Sigmoid colon (tissue), 7 donors: ENCODE measurements around the gene FLRT1. TPM values are rescaled to one million over a fixed set of nuclear protein-coding genes. Genes with fewer than 3 reads are reported as not detected.

ENCODE experiments used
- DNase-seq: peaks from one replicate; pipeline ENCODE4 v3.0.0-alpha.2; 2019
- H3K27ac ChIP-seq, 4 donors: fragments of 200-600 bp; sonication (generic); one replicate each; pipeline ENCODE4 v1.5.1; 2016 to 2019; ENCODE audit warnings: mild to moderate bottlenecking in 1 of 4
- H3K27me3 ChIP-seq, 3 donors: fragments of 200-600 bp; sonication (generic); one replicate each; pipeline ENCODE4 v1.5.1; 2019; ENCODE audit warnings: mild to moderate bottlenecking in 1 of 3
- H3K36me3 ChIP-seq, 4 donors: fragments of 200-600 bp; sonication (generic); one replicate each; pipeline ENCODE4 v1.5.1; 2016 to 2019
- H3K4me1 ChIP-seq, 4 donors: fragments of 200-600 bp; sonication (generic); one replicate each; pipeline ENCODE4 v1.5.1; 2017 to 2019
- H3K4me3 ChIP-seq, 4 donors: fragments of 200-600 bp; sonication (generic); one replicate each; pipeline ENCODE4 v1.5.1; 2017 to 2019; ENCODE audit warnings: mild to moderate bottlenecking in 2 of 4, moderate library complexity in 1 of 4
- H3K9me3 ChIP-seq, 4 donors: fragments of 200-600 bp in 3 of 4; sonication (generic) in 3 of 4; one replicate each; pipeline versions ENCODE4 v1.5.1 to v1.6.1; 2013 to 2019
- CTCF ChIP-seq, 4 experiments: fragments of 450-650 bp in 3 of 4; fragments of 200-600 bp in 1 of 4; IDR thresholded peaks; one replicate each; pipeline ENCODE4 v1.5.1; 2016 to 2019; ENCODE audit warnings: antibody characterized with exemption in 4 of 4, mild to moderate bottlenecking in 3 of 4, moderate library complexity in 2 of 4
- EP300 ChIP-seq, 4 donors: sonication (generic); formaldehyde crosslinking; IDR thresholded peaks; one replicate each; pipeline ENCODE4 v1.6.1; 2017; ENCODE audit warnings: antibody characterized with exemption in 4 of 4
- POLR2A ChIP-seq, 2 donors: fragments of 450-650 bp; IDR thresholded peaks; one replicate each; pipeline ENCODE4 v1.6.1; 2016; ENCODE audit warnings: antibody characterized with exemption in 2 of 2, mild to moderate bottlenecking in 2 of 2, moderate library complexity in 2 of 2
- POLR2AphosphoS5 ChIP-seq, 4 donors: sonication (generic); formaldehyde crosslinking; IDR thresholded peaks; one replicate each; pipeline ENCODE4 v1.6.1; 2017; ENCODE audit warnings: antibody characterized with exemption in 4 of 4
- WGBS, 2 donors: extraction: QIAGEN DNeasy Blood & Tissue Kit; methylation state at CpG; one replicate each; pipeline ENCODE4 v1.1.7; 2013; 5-methylcytosine and 5-hydroxymethylcytosine counted together
- intact Hi-C: fragments of 100-400 bp; cut with DNase I; formaldehyde crosslinking; loops from one replicate; pipeline ENCODE4 v1.15.1; 2023
- polyA plus RNA-seq, 3 donors: library from polyadenylated mRNA; stranded (reverse); fragments of 200-250 nt; gene quantifications; one replicate each; pipeline ENCODE4 v1.2.3, GENCODE V29; 2013
- total RNA-seq, 4 donors: library from RNA; depleted of rRNA; stranded (reverse); fragments of >200 nt; gene quantifications; one replicate each; pipeline ENCODE4 v1.1.0, GENCODE V29; 2016
- donor health status: healthy with polysubstance abuse.
- donor health status: Bipolar disorder and iron deficiency.
- donor health status: healthy.

The FLRT1 gene
- total and polyA plus RNA-seq, 7 donors, result 0.66 to 6.9 (median 2.9) TPM; not detected in 2

DNA sequence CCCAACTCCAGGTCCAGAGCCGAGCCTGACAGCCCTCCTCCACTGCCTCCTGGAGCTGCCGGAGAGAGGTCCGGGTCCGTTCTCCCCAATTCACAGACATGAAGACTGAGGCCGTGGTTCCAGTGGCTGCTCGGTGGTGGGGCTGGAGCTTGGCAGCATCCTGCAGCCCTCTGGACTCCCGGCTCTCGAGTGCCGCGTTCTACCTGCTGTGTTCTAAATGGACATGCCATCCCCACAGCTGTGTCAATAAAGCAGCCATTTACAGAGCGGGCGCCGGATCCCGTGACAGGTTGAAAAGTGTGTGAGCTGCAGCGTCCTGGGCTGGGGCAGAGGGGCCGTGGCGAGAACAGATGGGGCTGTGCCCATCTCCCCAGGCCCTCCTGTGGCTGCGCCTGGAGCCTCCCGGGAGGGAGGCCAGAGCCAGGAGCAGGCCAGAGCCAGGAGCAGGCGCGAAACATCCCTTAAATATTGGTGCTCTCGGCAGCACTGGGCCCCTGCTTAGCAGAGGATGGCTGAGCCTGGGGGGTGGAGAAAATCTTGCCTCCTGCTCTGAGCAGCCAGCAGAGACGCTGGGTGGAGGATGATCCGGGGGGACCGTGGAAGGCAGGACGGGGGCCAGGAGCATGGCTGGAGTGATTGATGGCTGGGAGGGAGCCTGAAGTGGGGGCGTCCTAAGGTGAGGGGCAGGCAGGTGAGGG lies 46.2 kb downstream of the FLRT1 start:
- WGBS, 2 donors, result 87 to 90% methylated on average over 27 of the region's 27 CpGs
- no peak for TF ChIP-seq POLR2AphosphoS5 (IDR thresholded peaks at IDR 0.05)
- TF ChIP-seq POLR2A (IDR thresholded peaks at IDR 0.05), result no peak
- TF ChIP-seq CTCF (IDR thresholded peaks at IDR 0.05), result no peak
- no peak for TF ChIP-seq EP300 (IDR thresholded peaks at IDR 0.05)
- Histone ChIP-seq H3K4me1 (peaks cover 0 to 16% (median 3%) of the 10 kb centered on the region in 4 donors), H3K36me3 (no peaks in the 10 kb centered on the region), H3K27me3 (no peaks in the 10 kb centered on the region), H3K27ac (no peak overlapping the region), H3K4me3 (no peak overlapping the region), H3K9me3 (no peaks in the 10 kb centered on the region)
- DNase-seq, result no peak
- intact Hi-C loops, result no loop called here

DNA sequence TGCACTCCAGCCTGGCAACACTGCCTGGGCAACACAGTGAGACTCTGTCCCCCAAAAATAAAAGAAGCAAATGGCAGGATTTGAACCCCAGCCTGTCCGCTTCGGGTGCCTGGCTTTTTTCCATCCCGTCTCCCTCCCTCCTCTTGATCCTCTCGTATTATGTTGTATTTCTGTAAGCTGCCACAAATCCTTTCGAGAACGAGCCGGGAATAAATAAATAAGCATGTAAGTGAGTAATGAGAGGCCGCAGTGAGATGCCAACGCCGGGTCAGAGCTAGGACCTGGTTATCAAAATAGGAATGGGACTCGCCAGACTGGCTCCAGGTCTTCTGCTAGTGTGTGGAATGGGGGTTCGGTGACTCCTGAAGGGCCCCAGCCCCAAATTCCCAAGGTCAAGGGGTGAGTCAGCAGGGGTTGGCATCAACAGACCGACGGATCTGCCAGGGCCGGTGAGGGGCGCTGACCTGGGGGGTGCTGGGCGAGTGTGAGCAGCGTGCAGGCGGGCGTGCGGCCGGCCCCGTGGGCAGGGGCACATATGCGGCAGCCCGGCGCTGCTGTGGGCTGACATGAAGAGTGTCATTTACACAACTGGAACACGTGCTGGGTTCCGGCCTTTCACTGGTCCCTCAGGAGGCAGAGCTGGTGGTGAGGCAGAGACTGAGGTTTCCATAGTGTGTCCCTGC lies 47.8 kb downstream of the FLRT1 start:
- peaks cover 0 to 32% (median 10%) of the 10 kb centered on the region in 4 donors for H3K4me1 ChIP-seq
- H3K27ac ChIP-seq, result no peak overlapping the region
- DNase-seq, result no peak
- TF ChIP-seq POLR2AphosphoS5 (IDR thresholded peaks at IDR 0.05), result no peak
- no peak for TF ChIP-seq EP300 (IDR thresholded peaks at IDR 0.05)
- no peak for TF ChIP-seq POLR2A (IDR thresholded peaks at IDR 0.05)
- 86 to 87% methylated on average over 28 of the region's 28 CpGs for WGBS, 2 donors
- H3K27me3 ChIP-seq, result no peaks in the 10 kb centered on the region
- H3K4me3 ChIP-seq, result no peak overlapping the region
- intact Hi-C loops, result no loop called here
- no peaks in the 10 kb centered on the region for H3K9me3 ChIP-seq
- H3K36me3 ChIP-seq, result no peaks in the 10 kb centered on the region

DNA sequence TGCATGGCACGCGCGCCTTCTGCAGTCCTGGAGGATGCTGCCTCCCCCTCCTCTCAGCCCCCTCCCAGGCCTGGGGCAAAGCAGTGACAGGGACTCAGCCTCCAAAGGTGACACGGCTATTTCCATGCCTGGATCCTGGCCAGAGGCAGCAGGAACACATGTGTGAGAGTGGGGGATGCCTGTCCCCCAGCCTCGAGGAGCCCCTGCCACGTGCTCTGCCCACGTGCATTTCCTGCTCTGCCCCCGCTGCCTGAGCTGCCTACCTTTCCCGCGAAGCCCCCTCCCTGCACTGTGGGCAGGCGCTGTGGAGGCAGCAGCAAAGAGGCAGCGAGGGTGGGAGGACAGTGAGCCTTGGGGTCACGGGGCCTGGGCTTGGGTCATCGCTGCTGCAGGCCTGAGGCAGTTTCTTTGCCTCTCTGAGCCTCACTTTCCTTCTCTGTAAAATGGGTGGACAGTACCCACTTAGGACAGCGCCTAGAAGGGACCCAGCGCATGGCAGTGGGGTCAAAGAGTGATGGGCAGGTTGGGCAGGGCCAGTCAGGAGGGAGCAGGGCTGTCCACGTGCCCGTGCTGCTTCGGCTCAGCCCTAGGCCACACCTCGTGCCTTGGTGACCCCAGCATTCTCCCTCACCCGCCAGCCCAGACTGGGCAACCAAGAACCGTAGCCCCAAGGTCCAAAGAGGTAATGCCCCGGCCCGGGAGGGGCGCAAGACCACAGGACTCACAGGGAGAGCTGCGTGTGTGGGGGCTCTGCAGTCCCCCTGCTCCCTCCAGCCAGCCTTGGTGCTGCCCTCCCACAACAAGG lies 48.6 kb downstream of the FLRT1 start:
- H3K9me3 ChIP-seq, result no peaks in the 10 kb centered on the region
- H3K36me3 ChIP-seq, result no peaks in the 10 kb centered on the region
- intact Hi-C loops, result no loop called here
- no peaks in the 10 kb centered on the region for H3K27me3 ChIP-seq
- TF ChIP-seq CTCF (IDR thresholded peaks at IDR 0.05) (no peak), POLR2AphosphoS5 (IDR thresholded peaks at IDR 0.05) (no peak), EP300 (IDR thresholded peaks at IDR 0.05) (no peak), POLR2A (IDR thresholded peaks at IDR 0.05) (no peak)
- H3K4me3 ChIP-seq, result no peak overlapping the region
- 83 to 88% methylated on average over 26 of the region's 26 CpGs for WGBS, 2 donors
- no peak for DNase-seq
- H3K27ac ChIP-seq, result no peak overlapping the region
- peaks cover 0 to 40% (median 18%) of the 10 kb centered on the region in 4 donors for H3K4me1 ChIP-seq

DNA sequence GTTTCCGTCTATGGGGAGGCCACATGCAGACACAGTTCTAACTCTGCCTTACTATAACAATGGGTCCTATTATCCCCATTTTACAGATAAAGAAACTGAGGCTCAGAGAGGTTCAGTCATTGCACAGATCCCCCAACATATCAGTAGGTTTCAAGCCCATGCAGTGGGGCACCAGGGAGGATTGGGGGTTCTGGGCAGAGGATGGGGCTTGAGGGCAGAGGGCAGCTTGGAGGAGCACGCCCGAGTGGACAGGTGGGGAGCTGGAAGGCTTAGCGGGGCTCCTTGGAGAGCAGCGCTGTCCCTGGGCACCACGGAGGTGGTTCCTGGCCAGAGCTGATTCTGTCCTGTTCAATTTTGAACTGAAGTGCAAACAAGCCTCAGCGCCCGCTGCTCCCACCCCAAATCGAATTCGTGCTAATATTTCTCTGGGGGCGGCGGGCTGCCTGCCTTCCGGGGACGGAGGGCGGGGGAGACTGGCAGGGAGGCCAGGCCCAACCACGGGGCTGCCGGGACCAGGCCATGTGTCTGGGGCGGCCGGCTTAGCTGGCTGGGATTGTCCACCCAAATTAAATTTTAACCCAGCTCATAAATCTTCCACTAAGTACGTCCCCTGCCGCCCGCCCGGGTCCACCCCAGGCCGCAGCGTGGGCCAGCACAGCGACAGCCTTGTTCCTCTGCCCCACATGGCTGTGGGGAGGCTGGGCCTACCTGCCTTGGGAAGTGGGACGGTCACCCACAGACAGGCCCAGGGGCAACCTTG lies 49.4 kb downstream of the FLRT1 start:
- no peak for TF ChIP-seq CTCF (IDR thresholded peaks at IDR 0.05)
- TF ChIP-seq EP300 (IDR thresholded peaks at IDR 0.05), result no peak
- TF ChIP-seq POLR2AphosphoS5 (IDR thresholded peaks at IDR 0.05), result no peak
- no peak for TF ChIP-seq POLR2A (IDR thresholded peaks at IDR 0.05)
- H3K4me1 ChIP-seq, result peaks cover 0 to 48% (median 26%) of the 10 kb centered on the region in 4 donors
- H3K27ac ChIP-seq, result peak overlapping the region in 1 of 4 donors; percentile 6
- DNase-seq, result no peak
- H3K27me3 ChIP-seq, result no peaks in the 10 kb centered on the region
- no peaks in the 10 kb centered on the region for H3K9me3 ChIP-seq
- WGBS, 2 donors, result 25 to 69% methylated on average over 27 of the region's 27 CpGs
- intact Hi-C loops, result no loop called here
- no peak overlapping the region for H3K4me3 ChIP-seq
- H3K36me3 ChIP-seq, result no peaks in the 10 kb centered on the region

Other genes starting within 250 kb of the FLRT1 start
- 10 to 100 TPM; 12.2 to 15.2 (median 14.1) TPM for gene SPINDOC, start 222.5 kb upstream of the FLRT1 start, total RNA-seq
- gene SPINDOC, start 222.5 kb upstream of the FLRT1 start, polyA plus RNA-seq, result 10 to 100 TPM in 1 of 3 donors, 1 to 10 TPM in 2; 4.6 to 11.7 (median 4.8) TPM
- gene MARK2, start 196.8 kb upstream of the FLRT1 start, total RNA-seq, result 10 to 100 TPM; 14.3 to 24.6 (median 18.2) TPM
- 10 to 100 TPM; 25.8 to 49.3 (median 44.2) TPM for gene MARK2, start 196.8 kb upstream of the FLRT1 start, polyA plus RNA-seq
- gene RCOR2, start 118.8 kb upstream of the FLRT1 start, total RNA-seq, result under 1 TPM; 0.49 to 0.83 (median 0.70) TPM
- 1 to 10 TPM in 1 of 3 donors, under 1 TPM in 2; 0.60 to 2.4 (median 0.69) TPM for gene RCOR2, start 118.8 kb upstream of the FLRT1 start, polyA plus RNA-seq
- 10 to 100 TPM in 1 of 4 donors, 1 to 10 TPM in 3; 5.4 to 18.0 (median 6.8) TPM for gene NAA40, start 96.9 kb upstream of the FLRT1 start, total RNA-seq
- gene NAA40, start 96.9 kb upstream of the FLRT1 start, polyA plus RNA-seq, result 10 to 100 TPM in 2 of 3 donors, 1 to 10 TPM in 1; 7.2 to 22.9 (median 11.1) TPM
- 100 to 1,000 TPM; 419 to 659 (median 577) TPM for gene COX8A, start 61.3 kb upstream of the FLRT1 start, total RNA-seq
- 1,000 to 10,000 TPM; 1,536 to 1,691 (median 1,674) TPM for gene COX8A, start 61.3 kb upstream of the FLRT1 start, polyA plus RNA-seq
- 10 to 100 TPM; 44.8 to 61.7 (median 57.8) TPM for gene OTUB1, start 49.5 kb upstream of the FLRT1 start, total RNA-seq
- 10 to 100 TPM; 88.9 to 96.4 (median 91.3) TPM for gene OTUB1, start 49.5 kb upstream of the FLRT1 start, polyA plus RNA-seq
- gene MACROD1, start 130.2 kb downstream of the FLRT1 start, total RNA-seq, result 10 to 100 TPM; 23.3 to 33.9 (median 25.8) TPM
- 10 to 100 TPM; 14.2 to 16.8 (median 14.8) TPM for gene MACROD1, start 130.2 kb downstream of the FLRT1 start, polyA plus RNA-seq
- gene STIP1, start 150.2 kb downstream of the FLRT1 start, total RNA-seq, result 10 to 100 TPM; 58.2 to 90.3 (median 81.0) TPM
- gene STIP1, start 150.2 kb downstream of the FLRT1 start, polyA plus RNA-seq, result 10 to 100 TPM; 38.4 to 84.3 (median 50.2) TPM
- gene FERMT3, start 170.8 kb downstream of the FLRT1 start, total RNA-seq, result 10 to 100 TPM; 15.0 to 26.2 (median 20.3) TPM
- gene FERMT3, start 170.8 kb downstream of the FLRT1 start, polyA plus RNA-seq, result 10 to 100 TPM; 15.3 to 41.5 (median 20.4) TPM
- 10 to 100 TPM; 45.7 to 80.6 (median 62.9) TPM for gene TRPT1, start 190.3 kb downstream of the FLRT1 start, total RNA-seq
- 10 to 100 TPM; 70.8 to 82.8 (median 82.3) TPM for gene TRPT1, start 190.3 kb downstream of the FLRT1 start, polyA plus RNA-seq
- 10 to 100 TPM; 41.4 to 64.8 (median 50.1) TPM for gene NUDT22, start 190.3 kb downstream of the FLRT1 start, total RNA-seq
- 100 to 1,000 TPM in 2 of 3 donors, 10 to 100 TPM in 1; 91.3 to 130 (median 116) TPM for gene NUDT22, start 190.3 kb downstream of the FLRT1 start, polyA plus RNA-seq
- gene DNAJC4, start 194.6 kb downstream of the FLRT1 start, total RNA-seq, result 10 to 100 TPM; 25.7 to 37.1 (median 28.1) TPM
- gene DNAJC4, start 194.6 kb downstream of the FLRT1 start, polyA plus RNA-seq, result 10 to 100 TPM; 27.5 to 68.1 (median 58.3) TPM
- 100 to 1,000 TPM in 2 of 4 donors, 10 to 100 TPM in 2; 76.7 to 117 (median 98.4) TPM for gene VEGFB, start 198.7 kb downstream of the FLRT1 start, total RNA-seq
- gene VEGFB, start 198.7 kb downstream of the FLRT1 start, polyA plus RNA-seq, result 10 to 100 TPM; 23.4 to 94.9 (median 42.6) TPM
- gene FKBP2, start 205.2 kb downstream of the FLRT1 start, total RNA-seq, result 10 to 100 TPM; 49.2 to 70.5 (median 51.3) TPM
- gene FKBP2, start 205.2 kb downstream of the FLRT1 start, polyA plus RNA-seq, result 100 to 1,000 TPM in 2 of 3 donors, 10 to 100 TPM in 1; 97.3 to 213 (median 116) TPM
- 10 to 100 TPM; 31.8 to 66.6 (median 51.3) TPM for gene PPP1R14B, start 211.0 kb downstream of the FLRT1 start, total RNA-seq
- 100 to 1,000 TPM in 1 of 3 donors, 10 to 100 TPM in 2; 78.8 to 159 (median 93.7) TPM for gene PPP1R14B, start 211.0 kb downstream of the FLRT1 start, polyA plus RNA-seq
- gene PLCB3, start 215.6 kb downstream of the FLRT1 start, total RNA-seq, result 10 to 100 TPM; 10.6 to 17.7 (median 12.1) TPM
- 10 to 100 TPM; 23.4 to 52.8 (median 35.4) TPM for gene PLCB3, start 215.6 kb downstream of the FLRT1 start, polyA plus RNA-seq
- 100 to 1,000 TPM in 3 of 4 donors, 10 to 100 TPM in 1; 95.3 to 143 (median 121) TPM for gene BAD, start 248.7 kb downstream of the FLRT1 start, total RNA-seq
- 100 to 1,000 TPM; 105 to 264 (median 244) TPM for gene BAD, start 248.7 kb downstream of the FLRT1 start, polyA plus RNA-seq
- gene GPR137, start 249.9 kb downstream of the FLRT1 start, total RNA-seq, result 10 to 100 TPM; 12.2 to 21.0 (median 13.6) TPM
- 10 to 100 TPM; 17.4 to 35.0 (median 18.0) TPM for gene GPR137, start 249.9 kb downstream of the FLRT1 start, polyA plus RNA-seq